Central memory CD8-positive, alpha-beta T cell (primary cell): ENCODE results near the gene RAD51AP2.
"Not testable (repeated sequence)": the region's sequence is repeated elsewhere in the genome, so short reads cannot be mapped to it uniquely, and the experiment has no call there.

Source experiments
- ATAC-seq: fragments of 150-1000 bp; cut with Tn5 transposase; replicated peaks from 2 replicates; pipeline ENCODE4 v1.10.0; 2022; ENCODE audit warnings: mild to moderate bottlenecking, moderate FRiP score, moderate number of reproducible peaks; ENCODE audit not compliant: poor library complexity, severe bottlenecking; ENCODE audit errors: extremely low read depth
- DNase-seq, 2 donors: peaks; one replicate each; pipeline ENCODE4 v3.0.0; 2021; ENCODE audit warnings: low spot score in 2 of 2
- H3K27ac Mint-ChIP-seq: one replicate; pipeline ENCODE4 v1.8.0; 2022; ENCODE audit warnings: low read depth, mild to moderate bottlenecking, moderate library complexity, mixed read lengths
- H3K27me3 Mint-ChIP-seq: one replicate; pipeline ENCODE4 v1.8.0; 2022; ENCODE audit warnings: mixed read lengths
- H3K36me3 Mint-ChIP-seq: one replicate; pipeline ENCODE4 v1.8.0; 2022; ENCODE audit warnings: mild to moderate bottlenecking, moderate library complexity, mixed read lengths; ENCODE audit not compliant: insufficient read depth
- H3K4me1 Mint-ChIP-seq: one replicate; pipeline ENCODE4 v1.8.0; 2022; ENCODE audit warnings: mixed read lengths
- H3K4me3 Mint-ChIP-seq: one replicate; pipeline ENCODE4 v1.8.0; 2022; ENCODE audit warnings: mild to moderate bottlenecking, moderate library complexity, mixed read lengths
- H3K9me3 Mint-ChIP-seq: one replicate; pipeline ENCODE4 v1.8.0; 2022; ENCODE audit warnings: mixed read lengths

Gene RAD51AP2

GRCh38 chr2:17518212-17519154, at the start of gene RAD51AP2:
Gene RAD51AP2, minus strand, starts transcription at chr2:17518440. Its CDS starts 25 bp downstream, at chr2:17518415.
- ATAC-seq (no peak), DNase-seq (no peak)
- Mint-ChIP-seq H3K27ac (no peak within 1 kb of the TSS), H3K4me1 (no peaks in the 10 kb centered on the region), H3K36me3 (no peaks in the 10 kb centered on the region), H3K9me3 (peaks cover 11% of the 10 kb centered on the region), H3K27me3 (peaks cover 11% of the 10 kb centered on the region), H3K4me3 (no peak within 1 kb of the TSS)

GRCh38 chr2:17565726-17566125, 47.5 kb upstream of the RAD51AP2 start:
- DNase-seq, ATAC-seq, H3K4me3 Mint-ChIP-seq, H3K27me3 Mint-ChIP-seq, H3K27ac Mint-ChIP-seq, H3K36me3 Mint-ChIP-seq, H3K4me1 Mint-ChIP-seq: not testable (repeated sequence)
- H3K9me3 Mint-ChIP-seq = peaks cover 12% of the 10 kb centered on the region

GRCh38 chr2:17558878-17559277, 40.6 kb upstream of the RAD51AP2 start:
- no peaks in the 10 kb centered on the region for H3K27me3 Mint-ChIP-seq
- H3K4me1 Mint-ChIP-seq = no peaks in the 10 kb centered on the region
- no peak overlapping the region for H3K4me3 Mint-ChIP-seq
- peaks cover 7% of the 10 kb centered on the region for H3K9me3 Mint-ChIP-seq
- no peaks in the 10 kb centered on the region for H3K36me3 Mint-ChIP-seq
- DNase-seq (no peak), ATAC-seq (no peak)
- H3K27ac Mint-ChIP-seq = no peak overlapping the region

- Mint-ChIP-seq H3K27ac (no peak overlapping the region), H3K27me3 (no peaks in the 10 kb centered on the region), H3K4me3 (no peak overlapping the region), H3K4me1 (no peaks in the 10 kb centered on the region), H3K36me3 (no peaks in the 10 kb centered on the region), H3K9me3 (peaks cover 7% of the 10 kb centered on the region)
- no peak for DNase-seq
- no peak for ATAC-seq
These were observed 39.8 kb upstream of the RAD51AP2 start for GRCh38 chr2:17558053-17558452.

GRCh38 chr2:17557596-17557995, 39.4 kb upstream of the RAD51AP2 start:
- no peak overlapping the region for H3K27ac Mint-ChIP-seq
- no peak for DNase-seq
- peaks cover 7% of the 10 kb centered on the region for H3K9me3 Mint-ChIP-seq
- H3K4me3 Mint-ChIP-seq = no peak overlapping the region
- no peaks in the 10 kb centered on the region for H3K27me3 Mint-ChIP-seq
- H3K4me1 Mint-ChIP-seq = no peaks in the 10 kb centered on the region
- no peaks in the 10 kb centered on the region for H3K36me3 Mint-ChIP-seq
- ATAC-seq = no peak

GRCh38 chr2:17555150-17555549, 36.9 kb upstream of the RAD51AP2 start:
- no peaks in the 10 kb centered on the region for H3K4me1 Mint-ChIP-seq
- no peaks in the 10 kb centered on the region for H3K27me3 Mint-ChIP-seq
- H3K36me3 Mint-ChIP-seq = no peaks in the 10 kb centered on the region
- no peak overlapping the region for H3K4me3 Mint-ChIP-seq
- no peak overlapping the region for H3K27ac Mint-ChIP-seq
- ATAC-seq (no peak), DNase-seq (no peak)
- H3K9me3 Mint-ChIP-seq = peaks cover 7% of the 10 kb centered on the region

GRCh38 chr2:17550907-17551306, 32.7 kb upstream of the RAD51AP2 start:
- H3K4me3 Mint-ChIP-seq = no peak overlapping the region
- H3K36me3 Mint-ChIP-seq = no peaks in the 10 kb centered on the region
- no peak overlapping the region for H3K27ac Mint-ChIP-seq
- peaks cover 20% of the 10 kb centered on the region for H3K27me3 Mint-ChIP-seq
- ATAC-seq = no peak
- no peaks in the 10 kb centered on the region for H3K4me1 Mint-ChIP-seq
- DNase-seq = no peak
- H3K9me3 Mint-ChIP-seq = peaks cover 13% of the 10 kb centered on the region

- Mint-ChIP-seq H3K27ac (no peak overlapping the region), H3K27me3 (peaks cover 27% of the 10 kb centered on the region)
These were observed 29.5 kb upstream of the RAD51AP2 start for GRCh38 chr2:17547737-17548136.

GRCh38 chr2:17547237-17547636, 29.0 kb upstream of the RAD51AP2 start:
- Mint-ChIP-seq H3K9me3 (peaks cover 13% of the 10 kb centered on the region), H3K4me3 (no peak overlapping the region), H3K4me1 (no peaks in the 10 kb centered on the region), H3K36me3 (no peaks in the 10 kb centered on the region), H3K27me3 (peaks cover 31% of the 10 kb centered on the region), H3K27ac (no peak overlapping the region)
- no peak for ATAC-seq
- no peak for DNase-seq

More at GRCh38 chr2:17547737-17548136, 29.5 kb upstream of the RAD51AP2 start:
- Mint-ChIP-seq H3K36me3 (no peaks in the 10 kb centered on the region), H3K4me3 (no peak overlapping the region), H3K4me1 (no peaks in the 10 kb centered on the region), H3K9me3 (peaks cover 13% of the 10 kb centered on the region)
- no peak for ATAC-seq
- no peak for DNase-seq

GRCh38 chr2:17545680-17546613, 27.7 kb upstream of the RAD51AP2 start:
- no peaks in the 10 kb centered on the region for H3K36me3 Mint-ChIP-seq
- no peak overlapping the region for H3K27ac Mint-ChIP-seq
- H3K4me1 Mint-ChIP-seq = no peaks in the 10 kb centered on the region
- ATAC-seq (no peak), DNase-seq (no peak)
- H3K4me3 Mint-ChIP-seq = no peak overlapping the region
- peaks cover 42% of the 10 kb centered on the region for H3K27me3 Mint-ChIP-seq
- H3K9me3 Mint-ChIP-seq = peaks cover 12% of the 10 kb centered on the region

- Mint-ChIP-seq H3K36me3 (no peaks in the 10 kb centered on the region), H3K9me3 (peaks cover 15% of the 10 kb centered on the region), H3K4me3 (no peak overlapping the region), H3K27ac (no peak overlapping the region), H3K4me1 (no peaks in the 10 kb centered on the region), H3K27me3 (peaks cover 57% of the 10 kb centered on the region)
- DNase-seq = no peak
- no peak for ATAC-seq
These were observed 26.0 kb upstream of the RAD51AP2 start for GRCh38 chr2:17544256-17544655.

- DNase-seq (no peak), ATAC-seq (no peak)
- no peaks in the 10 kb centered on the region for H3K36me3 Mint-ChIP-seq
- no peak overlapping the region for H3K27ac Mint-ChIP-seq
- H3K4me3 Mint-ChIP-seq = no peak overlapping the region
- peaks cover 57% of the 10 kb centered on the region for H3K27me3 Mint-ChIP-seq
- H3K4me1 Mint-ChIP-seq = no peaks in the 10 kb centered on the region
- peaks cover 12% of the 10 kb centered on the region for H3K9me3 Mint-ChIP-seq
These were observed 25.6 kb upstream of the RAD51AP2 start for GRCh38 chr2:17543848-17544247.
